GM23338 (cell line): ENCODE results near the gene KCNJ6. TPM values are rescaled to one million over a fixed set of nuclear protein-coding genes. Genes with fewer than 3 reads are reported as not detected.

Source experiments
- ATAC-seq: fragments of 200-7000 bp; cut with Tn5 transposase; 3 replicates; pipeline ENCODE4 v1.9.1; 2020
- DNase-seq: peaks from one replicate; pipeline ENCODE4 v3.0.0-alpha.2; 2015; ENCODE audit warnings: low spot score
- H2AFZ ChIP-seq: fragments of 200-600 bp; sonication (generic); 2 replicates; pipeline ENCODE4 v1.8.0; 2016; ENCODE audit warnings: antibody characterized with exemption, mild to moderate bottlenecking, moderate library complexity
- H3F3A ChIP-seq: fragments of 200-600 bp; sonication (generic); replicated peaks from 2 replicates; pipeline ENCODE4 v1.8.0; 2017; ENCODE audit warnings: antibody characterized with exemption, mixed run types, low read depth
- H3K27ac ChIP-seq: fragments of 200-600 bp; sonication (generic); 2 replicates; pipeline ENCODE4 v1.6.1; 2016; ENCODE audit warnings: low read depth
- H3K27me3 ChIP-seq: fragments of 200-600 bp; sonication (generic); 2 replicates; pipeline ENCODE4 v1.8.0; 2016; ENCODE audit warnings: mild to moderate bottlenecking, mixed run types, moderate library complexity; ENCODE audit not compliant: insufficient read depth
- H3K36me3 ChIP-seq: fragments of 200-600 bp; sonication (generic); 2 replicates; pipeline ENCODE4 v1.8.0; 2016; ENCODE audit warnings: mild to moderate bottlenecking; ENCODE audit not compliant: insufficient read depth
- H3K4me1 ChIP-seq: fragments of 200-600 bp; sonication (generic); 2 replicates; pipeline ENCODE4 v1.8.0; 2016; ENCODE audit warnings: mild to moderate bottlenecking, moderate library complexity; ENCODE audit not compliant: insufficient read depth
- H3K4me2 ChIP-seq: fragments of 200-600 bp; sonication (generic); 2 replicates; pipeline ENCODE4 v1.7.1; 2017; ENCODE audit warnings: mixed run types
- H3K4me3 ChIP-seq: fragments of 200-600 bp; sonication (generic); 2 replicates; pipeline ENCODE4 v1.6.1; 2016; ENCODE audit warnings: mixed run types
- H3K79me2 ChIP-seq: fragments of 200-600 bp; sonication (generic); replicated peaks from 2 replicates; pipeline ENCODE4 v1.8.0; 2017; ENCODE audit warnings: mild to moderate bottlenecking; ENCODE audit not compliant: insufficient read depth
- H3K9me2 ChIP-seq: fragments of 200-600 bp; sonication (generic); 2 replicates; pipeline ENCODE4 v1.8.0; 2017; ENCODE audit not compliant: insufficient read depth
- H4K20me1 ChIP-seq: fragments of 200-600 bp; sonication (generic); replicated peaks from 2 replicates; pipeline ENCODE4 v1.8.0; 2017; ENCODE audit warnings: mild to moderate bottlenecking; ENCODE audit not compliant: insufficient read depth
- H3K27ac Mint-ChIP-seq: 2 replicates; pipeline ENCODE4 v1.8.0; 2020; ENCODE audit warnings: inconsistent platforms, mild to moderate bottlenecking, moderate library complexity, mixed read lengths
- H3K27me3 Mint-ChIP-seq: 3 replicates; pipeline ENCODE4 v1.8.0; 2022; ENCODE audit warnings: low read depth, mild to moderate bottlenecking, moderate library complexity, mixed read lengths, inconsistent platforms; ENCODE audit not compliant: insufficient read depth, poor library complexity
- H3K36me3 Mint-ChIP-seq: 3 replicates; pipeline ENCODE4 v1.8.0; 2021; ENCODE audit warnings: low read depth, mild to moderate bottlenecking, inconsistent platforms, moderate library complexity, mixed read lengths
- H3K4me1 Mint-ChIP-seq: 3 replicates; pipeline ENCODE4 v1.8.0; 2020; ENCODE audit warnings: mild to moderate bottlenecking, inconsistent platforms, mixed read lengths
- H3K4me3 Mint-ChIP-seq: 3 replicates; pipeline ENCODE4 v1.8.0; 2021; ENCODE audit warnings: moderate library complexity, mild to moderate bottlenecking, inconsistent platforms, mixed read lengths
- H3K9me3 Mint-ChIP-seq: 3 replicates; pipeline ENCODE4 v1.8.0; 2020; ENCODE audit warnings: moderate library complexity, mild to moderate bottlenecking, inconsistent platforms, mixed read lengths
- CREB1 ChIP-seq: fragments of 250-450 bp; sonication (Bioruptor Pico); IDR thresholded peaks from 2 replicates; pipeline ENCODE4 v1.5.0; 2020; ENCODE audit warnings: low read depth, mild to moderate bottlenecking, moderate library complexity
- CTCF ChIP-seq, 2 experiments: fragments of 200-600 bp in 1 of 2; sonication (generic) in 1 of 2; conservative IDR thresholded peaks; 2 replicates each; pipeline versions ENCODE4 v1.5.1 to v1.6.1; 2016 to 2017; ENCODE audit warnings: antibody characterized with exemption in 2 of 2, low read depth in 2 of 2, mild to moderate bottlenecking in 2 of 2, moderate library complexity in 1 of 2
- ETS1 ChIP-seq: IDR thresholded peaks from 2 replicates; pipeline ENCODE4 v1.6.1; 2016; ENCODE audit warnings: antibody characterized with exemption
- EZH2 ChIP-seq: fragments of 200-600 bp; sonication (generic); IDR thresholded peaks from one replicate; pipeline ENCODE4 v1.8.0; 2017; ENCODE audit warnings: antibody characterized with exemption, mild to moderate bottlenecking, low read depth; ENCODE audit not compliant: unreplicated experiment
- EZH2phosphoT487 ChIP-seq: fragments of 200-600 bp; sonication (generic); IDR thresholded peaks from one replicate; pipeline ENCODE4 v1.8.1; 2018; ENCODE audit warnings: antibody characterized with exemption; ENCODE audit not compliant: unreplicated experiment
- JUNB ChIP-seq: IDR thresholded peaks from one replicate; pipeline ENCODE4 v1.6.1; 2016; ENCODE audit warnings: antibody characterized with exemption; ENCODE audit not compliant: unreplicated experiment
- NANOG ChIP-seq: IDR thresholded peaks from 2 replicates; pipeline ENCODE4 v1.6.1; 2016; ENCODE audit warnings: antibody characterized with exemption, borderline replicate concordance
- POLR2AphosphoS5 ChIP-seq: IDR thresholded peaks from 2 replicates; pipeline ENCODE4 v1.6.1; 2016; ENCODE audit warnings: antibody characterized with exemption, low read depth
- STAT1 ChIP-seq: IDR thresholded peaks from one replicate; pipeline ENCODE4 v1.6.1; 2016; ENCODE audit warnings: antibody characterized with exemption; ENCODE audit not compliant: unreplicated experiment
- ZNF114 ChIP-seq: fragments of 250-450 bp; sonication (Bioruptor Pico); IDR thresholded peaks from 2 replicates; pipeline ENCODE4 v1.5.0; 2020; ENCODE audit warnings: mild to moderate bottlenecking, moderate library complexity
- ZNF331 ChIP-seq: fragments of 250-450 bp; sonication (Bioruptor Pico); IDR thresholded peaks from 2 replicates; pipeline ENCODE4 v1.5.0; 2020; ENCODE audit warnings: low read depth, mild to moderate bottlenecking, moderate library complexity
- polyA plus RNA-seq: library from polyadenylated mRNA; unstranded; fragments of >200 nt; fragmentation: Nextera tagmentation; extraction: Ambion mirVana; gene quantifications from 2 replicates; pipeline ENCODE4 v1.2.1, GENCODE V29; 2016
- total RNA-seq: library from RNA; depleted of rRNA; stranded (reverse); fragments of >200 nt; shearing (Covaris generic); gene quantifications from 2 replicates; pipeline ENCODE4 v1.2.3, GENCODE V29; 2014
- TF ChIP-seq, protein P1 (sequence below): IDR thresholded peaks from one replicate; pipeline ENCODE4 v1.6.1; 2018; ENCODE audit warnings: antibody characterized with exemption; ENCODE audit not compliant: unreplicated experiment
- TF ChIP-seq, protein P2 (sequence below): fragments of 250-450 bp; sonication (Bioruptor Pico); IDR thresholded peaks from 2 replicates; pipeline ENCODE4 v1.5.0; 2020; ENCODE audit warnings: mild to moderate bottlenecking, moderate library complexity

Gene KCNJ6
- total and polyA plus RNA-seq, 2 experiments from 2014 or later, result 0.48 to 0.52 TPM

DNA sequence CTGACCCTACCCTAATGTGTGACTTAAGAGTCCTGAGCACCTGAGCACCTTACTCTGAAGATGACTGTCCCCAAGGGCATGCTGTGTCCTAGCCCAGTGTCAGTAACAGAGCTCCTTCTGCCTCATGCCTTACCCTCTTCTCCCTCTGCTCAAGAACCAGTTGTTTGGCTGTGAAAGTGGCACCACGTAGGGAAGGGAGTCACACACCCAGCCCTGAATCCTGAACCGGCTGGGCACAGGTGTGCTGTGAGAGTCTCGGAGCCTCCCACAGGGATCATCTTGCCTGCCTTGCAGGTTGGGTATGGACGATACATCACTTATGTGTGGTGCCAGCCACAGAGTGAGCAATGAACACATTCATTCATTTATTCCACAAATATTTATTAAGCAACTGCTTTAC, 329.1 kb downstream of the KCNJ6 start:
- Mint-ChIP-seq H3K27ac (no peak overlapping the region), H3K36me3 (peaks cover 6% of the 10 kb centered on the region; the same call in 1 of the 3 replicates), H3K4me3 (no peak overlapping the region), H3K9me3 (peaks cover 6% of the 10 kb centered on the region), H3K4me1 (no peaks in the 10 kb centered on the region; the same call in 2 of the 3 replicates), H3K27me3 (peaks cover 4% of the 10 kb centered on the region)
- DNase-seq (no peak), ATAC-seq (no peak)
- Histone ChIP-seq H3K79me2 (no peaks in the 10 kb centered on the region), H3K27me3 (no peaks in the 10 kb centered on the region), H3K27ac (no peak overlapping the region), H3K4me1 (peaks cover 6% of the 10 kb centered on the region), H2AFZ (no peak overlapping the region), H3K36me3 (no peaks in the 10 kb centered on the region), H3K4me2 (no peak overlapping the region), H3K4me3 (no peak overlapping the region), H4K20me1 (no peaks in the 10 kb centered on the region), H3K9me2 (no peaks in the 10 kb centered on the region), H3F3A (no peaks in the 10 kb centered on the region)
- TF ChIP-seq EZH2 (no peak), ZNF114 (CRISPR knock-in tag) (no peak), POLR2AphosphoS5 (no peak), NANOG (no peak), CREB1 (CRISPR knock-in tag) (no peak), ZNF331 (CRISPR knock-in tag) (no peak), ETS1 (no peak), JUNB (no peak), CTCF (conservative IDR thresholded peaks at IDR 0.05; ENCODE audit: low read depth in 2 of 2) (no peak), STAT1 (no peak), EZH2phosphoT487 (no peak)
- TF ChIP-seq, protein P1, sequence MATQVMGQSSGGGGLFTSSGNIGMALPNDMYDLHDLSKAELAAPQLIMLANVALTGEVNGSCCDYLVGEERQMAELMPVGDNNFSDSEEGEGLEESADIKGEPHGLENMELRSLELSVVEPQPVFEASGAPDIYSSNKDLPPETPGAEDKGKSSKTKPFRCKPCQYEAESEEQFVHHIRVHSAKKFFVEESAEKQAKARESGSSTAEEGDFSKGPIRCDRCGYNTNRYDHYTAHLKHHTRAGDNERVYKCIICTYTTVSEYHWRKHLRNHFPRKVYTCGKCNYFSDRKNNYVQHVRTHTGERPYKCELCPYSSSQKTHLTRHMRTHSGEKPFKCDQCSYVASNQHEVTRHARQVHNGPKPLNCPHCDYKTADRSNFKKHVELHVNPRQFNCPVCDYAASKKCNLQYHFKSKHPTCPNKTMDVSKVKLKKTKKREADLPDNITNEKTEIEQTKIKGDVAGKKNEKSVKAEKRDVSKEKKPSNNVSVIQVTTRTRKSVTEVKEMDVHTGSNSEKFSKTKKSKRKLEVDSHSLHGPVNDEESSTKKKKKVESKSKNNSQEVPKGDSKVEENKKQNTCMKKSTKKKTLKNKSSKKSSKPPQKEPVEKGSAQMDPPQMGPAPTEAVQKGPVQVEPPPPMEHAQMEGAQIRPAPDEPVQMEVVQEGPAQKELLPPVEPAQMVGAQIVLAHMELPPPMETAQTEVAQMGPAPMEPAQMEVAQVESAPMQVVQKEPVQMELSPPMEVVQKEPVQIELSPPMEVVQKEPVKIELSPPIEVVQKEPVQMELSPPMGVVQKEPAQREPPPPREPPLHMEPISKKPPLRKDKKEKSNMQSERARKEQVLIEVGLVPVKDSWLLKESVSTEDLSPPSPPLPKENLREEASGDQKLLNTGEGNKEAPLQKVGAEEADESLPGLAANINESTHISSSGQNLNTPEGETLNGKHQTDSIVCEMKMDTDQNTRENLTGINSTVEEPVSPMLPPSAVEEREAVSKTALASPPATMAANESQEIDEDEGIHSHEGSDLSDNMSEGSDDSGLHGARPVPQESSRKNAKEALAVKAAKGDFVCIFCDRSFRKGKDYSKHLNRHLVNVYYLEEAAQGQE, result no peak
- TF ChIP-seq, protein P2, sequence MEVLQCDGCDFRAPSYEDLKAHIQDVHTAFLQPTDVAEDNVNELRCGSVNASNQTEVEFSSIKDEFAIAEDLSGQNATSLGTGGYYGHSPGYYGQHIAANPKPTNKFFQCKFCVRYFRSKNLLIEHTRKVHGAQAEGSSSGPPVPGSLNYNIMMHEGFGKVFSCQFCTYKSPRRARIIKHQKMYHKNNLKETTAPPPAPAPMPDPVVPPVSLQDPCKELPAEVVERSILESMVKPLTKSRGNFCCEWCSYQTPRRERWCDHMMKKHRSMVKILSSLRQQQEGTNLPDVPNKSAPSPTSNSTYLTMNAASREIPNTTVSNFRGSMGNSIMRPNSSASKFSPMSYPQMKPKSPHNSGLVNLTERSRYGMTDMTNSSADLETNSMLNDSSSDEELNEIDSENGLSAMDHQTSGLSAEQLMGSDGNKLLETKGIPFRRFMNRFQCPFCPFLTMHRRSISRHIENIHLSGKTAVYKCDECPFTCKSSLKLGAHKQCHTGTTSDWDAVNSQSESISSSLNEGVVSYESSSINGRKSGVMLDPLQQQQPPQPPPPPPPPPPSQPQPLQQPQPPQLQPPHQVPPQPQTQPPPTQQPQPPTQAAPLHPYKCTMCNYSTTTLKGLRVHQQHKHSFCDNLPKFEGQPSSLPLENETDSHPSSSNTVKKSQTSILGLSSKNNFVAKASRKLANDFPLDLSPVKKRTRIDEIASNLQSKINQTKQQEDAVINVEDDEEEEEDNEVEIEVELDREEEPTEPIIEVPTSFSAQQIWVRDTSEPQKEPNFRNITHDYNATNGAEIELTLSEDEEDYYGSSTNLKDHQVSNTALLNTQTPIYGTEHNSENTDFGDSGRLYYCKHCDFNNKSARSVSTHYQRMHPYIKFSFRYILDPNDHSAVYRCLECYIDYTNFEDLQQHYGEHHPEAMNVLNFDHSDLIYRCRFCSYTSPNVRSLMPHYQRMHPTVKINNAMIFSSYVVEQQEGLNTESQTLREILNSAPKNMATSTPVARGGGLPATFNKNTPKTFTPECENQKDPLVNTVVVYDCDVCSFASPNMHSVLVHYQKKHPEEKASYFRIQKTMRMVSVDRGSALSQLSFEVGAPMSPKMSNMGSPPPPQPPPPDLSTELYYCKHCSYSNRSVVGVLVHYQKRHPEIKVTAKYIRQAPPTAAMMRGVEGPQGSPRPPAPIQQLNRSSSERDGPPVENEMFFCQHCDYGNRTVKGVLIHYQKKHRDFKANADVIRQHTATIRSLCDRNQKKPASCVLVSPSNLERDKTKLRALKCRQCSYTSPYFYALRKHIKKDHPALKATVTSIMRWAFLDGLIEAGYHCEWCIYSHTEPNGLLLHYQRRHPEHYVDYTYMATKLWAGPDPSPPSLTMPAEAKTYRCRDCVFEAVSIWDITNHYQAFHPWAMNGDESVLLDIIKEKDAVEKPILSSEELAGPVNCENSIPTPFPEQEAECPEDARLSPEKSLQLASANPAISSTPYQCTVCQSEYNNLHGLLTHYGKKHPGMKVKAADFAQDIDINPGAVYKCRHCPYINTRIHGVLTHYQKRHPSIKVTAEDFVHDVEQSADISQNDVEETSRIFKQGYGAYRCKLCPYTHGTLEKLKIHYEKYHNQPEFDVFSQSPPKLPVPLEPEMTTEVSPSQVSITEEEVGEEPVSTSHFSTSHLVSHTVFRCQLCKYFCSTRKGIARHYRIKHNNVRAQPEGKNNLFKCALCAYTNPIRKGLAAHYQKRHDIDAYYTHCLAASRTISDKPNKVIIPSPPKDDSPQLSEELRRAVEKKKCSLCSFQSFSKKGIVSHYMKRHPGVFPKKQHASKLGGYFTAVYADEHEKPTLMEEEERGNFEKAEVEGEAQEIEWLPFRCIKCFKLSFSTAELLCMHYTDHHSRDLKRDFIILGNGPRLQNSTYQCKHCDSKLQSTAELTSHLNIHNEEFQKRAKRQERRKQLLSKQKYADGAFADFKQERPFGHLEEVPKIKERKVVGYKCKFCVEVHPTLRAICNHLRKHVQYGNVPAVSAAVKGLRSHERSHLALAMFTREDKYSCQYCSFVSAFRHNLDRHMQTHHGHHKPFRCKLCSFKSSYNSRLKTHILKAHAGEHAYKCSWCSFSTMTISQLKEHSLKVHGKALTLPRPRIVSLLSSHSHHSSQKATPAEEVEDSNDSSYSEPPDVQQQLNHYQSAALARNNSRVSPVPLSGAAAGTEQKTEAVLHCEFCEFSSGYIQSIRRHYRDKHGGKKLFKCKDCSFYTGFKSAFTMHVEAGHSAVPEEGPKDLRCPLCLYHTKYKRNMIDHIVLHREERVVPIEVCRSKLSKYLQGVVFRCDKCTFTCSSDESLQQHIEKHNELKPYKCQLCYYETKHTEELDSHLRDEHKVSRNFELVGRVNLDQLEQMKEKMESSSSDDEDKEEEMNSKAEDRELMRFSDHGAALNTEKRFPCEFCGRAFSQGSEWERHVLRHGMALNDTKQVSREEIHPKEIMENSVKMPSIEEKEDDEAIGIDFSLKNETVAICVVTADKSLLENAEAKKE, result no peak
